ENCODE data around the gene CFAP92.

- TF ChIP-seq CTCF (IDR thresholded peaks at IDR 0.05; ENCODE audit: insufficient read depth, low read depth, low read length): no peak
- TF ChIP-seq EZH2 (IDR thresholded peaks at IDR 0.05; ENCODE audit: insufficient read depth, low read length): no peak
Observed at GRCh38 chr3:129014793-129015345, 21.0 kb upstream of the CFAP92 start.
